Stimulated activated CD4-positive, alpha-beta T cell treated with anti-CD3 and anti-CD28 coated beads, TNF-alpha, amount 100 ng/mL, for 24 hours (primary cell): ENCODE measurements around the gene AGK.
"Not testable (repeated sequence)": the region's sequence is repeated elsewhere in the genome, so short reads cannot be mapped to it uniquely, and the experiment has no call there.

Experiments used
- DNase-seq, 3 experiments: peaks; one replicate each; pipeline ENCODE4 v3.0.0-alpha.2; 2020; ENCODE audit warnings: low read depth in 3 of 3

AGK gene

GRCh38 chr7:141676618-141677017 lies 125.4 kb downstream of the AGK start:
- DNase-seq, result no peak

GRCh38 chr7:141679014-141679413 lies 127.8 kb downstream of the AGK start:
- no peak for DNase-seq

- DNase-seq, result no peak
Observed at GRCh38 chr7:141685285-141686023, 134.2 kb downstream of the AGK start.

- no peak for DNase-seq
Observed at GRCh38 chr7:141686074-141686473, 134.9 kb downstream of the AGK start.

- no peak for DNase-seq
Observed at GRCh38 chr7:141686670-141687069, 135.5 kb downstream of the AGK start.

- no peak for DNase-seq
Observed at GRCh38 chr7:141688043-141688442, 136.8 kb downstream of the AGK start.

- not testable (repeated sequence) for DNase-seq
Observed at GRCh38 chr7:141689072-141689825, 138.0 kb downstream of the AGK start.

GRCh38 chr7:141691540-141691939 lies 140.3 kb downstream of the AGK start:
- no peak for DNase-seq

- DNase-seq, result no peak
Observed at GRCh38 chr7:141691961-141692360, 140.8 kb downstream of the AGK start.

GRCh38 chr7:141693082-141693481 lies 141.9 kb downstream of the AGK start:
- DNase-seq, result no peak

- no peak for DNase-seq
Observed at GRCh38 chr7:141695803-141696289, 144.6 kb downstream of the AGK start.

GRCh38 chr7:141696348-141696747 lies 145.1 kb downstream of the AGK start:
- DNase-seq, result no peak

- no peak for DNase-seq
Observed at GRCh38 chr7:141697211-141697871, 146.1 kb downstream of the AGK start.

GRCh38 chr7:141698247-141699015 lies 147.2 kb downstream of the AGK start:
- DNase-seq, result no peak

- no peak for DNase-seq
Observed at GRCh38 chr7:141699860-141700259, 148.7 kb downstream of the AGK start.

- no peak for DNase-seq
Observed at GRCh38 chr7:141700296-141700847, 149.2 kb downstream of the AGK start.

- no peak for DNase-seq
Observed at GRCh38 chr7:141700848-141701371, 149.7 kb downstream of the AGK start.

- peak; percentile 43 to 56 (median 43) for DNase-seq
Observed at GRCh38 chr7:141701489-141702046, 150.4 kb downstream of the AGK start.

- DNase-seq, result peak; percentile 8 to 44 (median 16)
Observed at GRCh38 chr7:141702047-141702567, 150.9 kb downstream of the AGK start, which contains the start of gene DENND11. Gene DENND11 (minus strand): TSS chr7:141702166. CDS start chr7:141702153, 13 bp downstream.

GRCh38 chr7:141702892-141703291 lies 151.7 kb downstream of the AGK start:
- no peak for DNase-seq
